Loucy (cell line): ENCODE measurements around the gene WDR93.

ENCODE experiments used
- H2AFZ ChIP-seq: fragments of 200-600 bp; sonication (generic); 2 replicates; pipeline ENCODE4 v1.6.0; 2016; ENCODE audit warnings: antibody characterized with exemption, mild to moderate bottlenecking, low read length, moderate library complexity
- H3F3A ChIP-seq: fragments of 200-600 bp; 2 replicates; pipeline ENCODE4 v1.6.0; 2016; ENCODE audit warnings: antibody characterized with exemption, low read depth, mild to moderate bottlenecking
- H3K27me3 ChIP-seq: fragments of 200-600 bp; sonication (generic); 2 replicates; pipeline ENCODE4 v1.6.1; 2014; ENCODE audit warnings: low read length, mild to moderate bottlenecking; ENCODE audit not compliant: insufficient read depth, poor library complexity, severe bottlenecking
- H3K36me3 ChIP-seq: fragments of 200-600 bp; sonication (generic); 2 replicates; pipeline ENCODE4 v1.6.1; 2016; ENCODE audit warnings: low read length; ENCODE audit not compliant: insufficient read depth
- H3K4me1 ChIP-seq: fragments of 200-600 bp; sonication (generic); 2 replicates; pipeline ENCODE4 v1.5.1; 2014; ENCODE audit warnings: low read length, mild to moderate bottlenecking; ENCODE audit not compliant: insufficient read depth, poor library complexity, severe bottlenecking
- H3K4me2 ChIP-seq: fragments of 200-600 bp; sonication (generic); 2 replicates; pipeline ENCODE4 v1.6.0; 2014; ENCODE audit warnings: antibody characterized with exemption, low read length, low read depth, mild to moderate bottlenecking; ENCODE audit not compliant: poor library complexity, severe bottlenecking
- H3K4me3 ChIP-seq: fragments of 200-600 bp; sonication (generic); 2 replicates; pipeline ENCODE4 v1.5.1; 2014; ENCODE audit warnings: low read length, mild to moderate bottlenecking, mixed read lengths; ENCODE audit not compliant: poor library complexity, severe bottlenecking
- H3K79me2 ChIP-seq: fragments of 200-600 bp; sonication (generic); 2 replicates; pipeline ENCODE4 v1.6.1; 2014; ENCODE audit warnings: low read length; ENCODE audit not compliant: insufficient read depth
- H3K9ac ChIP-seq: fragments of 200-600 bp; sonication (generic); 2 replicates; pipeline ENCODE4 v1.6.0; 2014; ENCODE audit warnings: mild to moderate bottlenecking, low read depth, low read length, moderate library complexity; ENCODE audit not compliant: poor library complexity, severe bottlenecking
- H3K9me2 ChIP-seq: fragments of 200-600 bp; sonication (generic); replicated peaks from 2 replicates; pipeline ENCODE4 v1.6.1; 2016; ENCODE audit warnings: low read depth, low read length, mixed read lengths
- H3K9me3 ChIP-seq: fragments of 200-600 bp; sonication (generic); 2 replicates; pipeline ENCODE4 v1.6.1; 2014; ENCODE audit warnings: mild to moderate bottlenecking, antibody characterized with exemption, low read length, low read depth; ENCODE audit not compliant: insufficient read depth
- H4K20me1 ChIP-seq: fragments of 200-600 bp; sonication (generic); 2 replicates; pipeline ENCODE4 v1.6.0; 2014; ENCODE audit warnings: antibody characterized with exemption, low read length, mild to moderate bottlenecking; ENCODE audit not compliant: insufficient read depth, poor library complexity, severe bottlenecking
- EZH2phosphoT487 ChIP-seq: fragments of 200-600 bp; IDR thresholded peaks from 2 replicates; pipeline ENCODE4 v1.6.1; 2018; ENCODE audit warnings: antibody characterized with exemption, mild to moderate bottlenecking, moderate library complexity, borderline replicate concordance
- TF ChIP-seq, protein P1 (sequence below): fragments of 200-600 bp; sonication (generic); conservative IDR thresholded peaks from 2 replicates; pipeline ENCODE4 v1.5.1; 2014; ENCODE audit warnings: mild to moderate bottlenecking, antibody characterized with exemption, low read length

Gene WDR93

GRCh38 chr15:89673165-89673512, 17.5 kb upstream of the WDR93 start:
- no peaks in the 10 kb centered on the region for H3F3A ChIP-seq
- no peak overlapping the region for H3K4me3 ChIP-seq
- no peaks in the 10 kb centered on the region for H3K9me2 ChIP-seq
- no peak overlapping the region for H3K4me2 ChIP-seq
- no peaks in the 10 kb centered on the region for H4K20me1 ChIP-seq
- no peaks in the 10 kb centered on the region for H3K79me2 ChIP-seq
- H3K9ac ChIP-seq = no peak overlapping the region
- H3K9me3 ChIP-seq = no peaks in the 10 kb centered on the region
- peaks cover 4% of the 10 kb centered on the region for H3K4me1 ChIP-seq
- H3K36me3 ChIP-seq = no peaks in the 10 kb centered on the region
- TF ChIP-seq, protein P1, sequence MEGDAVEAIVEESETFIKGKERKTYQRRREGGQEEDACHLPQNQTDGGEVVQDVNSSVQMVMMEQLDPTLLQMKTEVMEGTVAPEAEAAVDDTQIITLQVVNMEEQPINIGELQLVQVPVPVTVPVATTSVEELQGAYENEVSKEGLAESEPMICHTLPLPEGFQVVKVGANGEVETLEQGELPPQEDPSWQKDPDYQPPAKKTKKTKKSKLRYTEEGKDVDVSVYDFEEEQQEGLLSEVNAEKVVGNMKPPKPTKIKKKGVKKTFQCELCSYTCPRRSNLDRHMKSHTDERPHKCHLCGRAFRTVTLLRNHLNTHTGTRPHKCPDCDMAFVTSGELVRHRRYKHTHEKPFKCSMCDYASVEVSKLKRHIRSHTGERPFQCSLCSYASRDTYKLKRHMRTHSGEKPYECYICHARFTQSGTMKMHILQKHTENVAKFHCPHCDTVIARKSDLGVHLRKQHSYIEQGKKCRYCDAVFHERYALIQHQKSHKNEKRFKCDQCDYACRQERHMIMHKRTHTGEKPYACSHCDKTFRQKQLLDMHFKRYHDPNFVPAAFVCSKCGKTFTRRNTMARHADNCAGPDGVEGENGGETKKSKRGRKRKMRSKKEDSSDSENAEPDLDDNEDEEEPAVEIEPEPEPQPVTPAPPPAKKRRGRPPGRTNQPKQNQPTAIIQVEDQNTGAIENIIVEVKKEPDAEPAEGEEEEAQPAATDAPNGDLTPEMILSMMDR = peak; percentile 67
- no peak for TF ChIP-seq EZH2phosphoT487
- H3K27me3 ChIP-seq = no peaks in the 10 kb centered on the region
- H2AFZ ChIP-seq = no peak overlapping the region

DNA sequence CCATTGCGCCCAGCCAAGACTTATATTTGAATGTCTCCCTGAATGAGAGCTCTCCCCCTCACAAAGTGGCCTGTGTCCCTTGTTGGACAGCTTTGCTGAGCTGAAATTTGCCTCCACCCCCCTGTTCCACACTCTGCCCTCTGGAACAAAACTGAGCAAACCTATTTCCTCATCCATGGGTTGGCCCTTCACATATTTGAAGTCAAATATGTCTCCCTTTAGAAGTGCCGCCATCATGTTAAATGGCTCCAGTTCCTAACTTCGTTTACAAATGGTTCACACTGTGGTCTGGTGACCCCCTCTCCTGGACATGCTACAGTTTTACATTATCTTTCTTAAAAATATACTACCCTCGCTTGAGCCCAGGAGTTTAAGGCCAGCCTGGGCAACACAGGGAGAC, 16.1 kb upstream of the WDR93 start:
- no peak for TF ChIP-seq EZH2phosphoT487
- TF ChIP-seq, protein P1 = no peak
- no peaks in the 10 kb centered on the region for H3K27me3 ChIP-seq

GRCh38 chr15:89675606-89676005, 15.0 kb upstream of the WDR93 start:
- Histone ChIP-seq H4K20me1 (no peaks in the 10 kb centered on the region), H3K4me2 (no peak overlapping the region), H2AFZ (no peak overlapping the region), H3K9me3 (no peaks in the 10 kb centered on the region), H3K79me2 (no peaks in the 10 kb centered on the region), H3F3A (no peaks in the 10 kb centered on the region), H3K36me3 (no peaks in the 10 kb centered on the region), H3K4me3 (no peak overlapping the region), H3K9me2 (no peaks in the 10 kb centered on the region), H3K9ac (no peak overlapping the region), H3K4me1 (peaks cover 4% of the 10 kb centered on the region), H3K27me3 (no peaks in the 10 kb centered on the region)
- TF ChIP-seq, protein P1 = no peak
- TF ChIP-seq EZH2phosphoT487 = no peak

More for the DNA sequence above, 16.1 kb upstream of the WDR93 start:
- Histone ChIP-seq H4K20me1 (no peaks in the 10 kb centered on the region), H3K79me2 (no peaks in the 10 kb centered on the region), H3K4me2 (no peak overlapping the region), H3K4me1 (peaks cover 4% of the 10 kb centered on the region), H3K36me3 (no peaks in the 10 kb centered on the region), H3F3A (no peaks in the 10 kb centered on the region), H3K9me2 (no peaks in the 10 kb centered on the region), H3K9me3 (no peaks in the 10 kb centered on the region), H3K4me3 (no peak overlapping the region), H2AFZ (no peak overlapping the region), H3K9ac (no peak overlapping the region)
